K562 (cell line): Measurements from ENCODE around the gene NADK. TPM values are rescaled to one million over a fixed set of nuclear protein-coding genes. Genes with fewer than 3 reads are reported as not detected.

Experiments used
- ARID1B ChIP-seq: fragments of 450-650 bp; IDR thresholded peaks from 2 replicates; pipeline ENCODE4 v1.6.1; 2016; ENCODE audit warnings: antibody characterized with exemption, mild to moderate bottlenecking, inconsistent platforms
- DNMT1 ChIP-seq: fragments of 450-650 bp; IDR thresholded peaks from 2 replicates; pipeline ENCODE4 v1.6.1; 2016; ENCODE audit warnings: antibody characterized with exemption, mild to moderate bottlenecking
- FOXJ3 ChIP-seq: sonication (generic); formaldehyde crosslinking; IDR thresholded peaks from 2 replicates; pipeline ENCODE4 v1.4.0; 2020; ENCODE audit warnings: mild to moderate bottlenecking, missing genetic modification reagents
- GTF2E2 ChIP-seq: fragments of 200-800 bp; sonication (Bioruptor generic); IDR thresholded peaks from 2 replicates; pipeline ENCODE4 v1.6.1; 2016; ENCODE audit warnings: missing genetic modification characterization, missing compliant biosample characterization
- NFIC ChIP-seq: fragments of 450-650 bp; IDR thresholded peaks from 2 replicates; pipeline ENCODE4 v1.6.1; 2017; ENCODE audit warnings: mild to moderate bottlenecking, inconsistent platforms
- NFIX ChIP-seq: fragments of 250-450 bp; sonication (Bioruptor Pico); IDR thresholded peaks from 2 replicates; pipeline ENCODE4 v1.4.0; 2020; ENCODE audit warnings: low read depth, mild to moderate bottlenecking, moderate library complexity
- RAD21 ChIP-seq, 2 experiments: fragments of 250-450 bp in 1 of 2; fragments of 450-650 bp in 1 of 2; sonication (Bioruptor Pico) in 1 of 2; formaldehyde crosslinking in 1 of 2; IDR thresholded peaks in 1 of 2; conservative IDR thresholded peaks in 1 of 2; 2 replicates each; pipeline versions ENCODE4 v1.4.0 to v1.8.0; 2020 to 2022; ENCODE audit warnings: mild to moderate bottlenecking in 2 of 2, moderate library complexity in 1 of 2
- TARDBP ChIP-seq: fragments of 450-650 bp; IDR thresholded peaks from 2 replicates; pipeline ENCODE4 v1.6.1; 2016
- TCF7 ChIP-seq: sonication (generic); IDR thresholded peaks from 2 replicates; pipeline ENCODE4 v1.6.1; 2016; ENCODE audit warnings: antibody characterized with exemption, borderline replicate concordance
- THRAP3 ChIP-seq: fragments of 450-650 bp; IDR thresholded peaks from 2 replicates; pipeline ENCODE4 v1.6.1; 2016; ENCODE audit warnings: mild to moderate bottlenecking, inconsistent platforms, borderline replicate concordance
- ZNF347 ChIP-seq: fragments of 450-650 bp; formaldehyde crosslinking; IDR thresholded peaks from 2 replicates; pipeline ENCODE4 v1.4.0; 2020; ENCODE audit warnings: low read depth, mild to moderate bottlenecking, moderate library complexity
- ZNF707 ChIP-seq: fragments of 250-450 bp; sonication (Bioruptor Pico); conservative IDR thresholded peaks from 2 replicates; pipeline ENCODE4 v1.8.0; 2022; ENCODE audit warnings: inconsistent platforms, mild to moderate bottlenecking, moderate library complexity
- ZNF764 ChIP-seq: fragments of 250-450 bp; sonication (Bioruptor Pico); IDR thresholded peaks from 2 replicates; pipeline ENCODE4 v1.4.0; 2020; ENCODE audit warnings: low read depth, mild to moderate bottlenecking, moderate library complexity
- ZSCAN32 ChIP-seq: fragments of 450-650 bp; formaldehyde crosslinking; IDR thresholded peaks from 2 replicates; pipeline ENCODE4 v1.4.0; 2020; ENCODE audit warnings: mild to moderate bottlenecking, moderate library complexity
- polyA plus RNA-seq, 8 experiments: library from polyadenylated mRNA; depleted of rRNA in 4 of 8; stranded (reverse) in 5 of 8; unstranded in 3 of 8; fragments of >200 nt; fragmentation: Nextera tagmentation in 2 of 8; fragmentation: Illumina TruSeq in 1 of 8; extraction: Ambion mirVana in 2 of 8; extraction: Trizol in 1 of 8; gene quantifications; 2 replicates each; pipeline versions ENCODE4 v1.2.1 to v1.2.3, GENCODE V29; 2011 to 2014; ENCODE audit warnings: inconsistent platforms in 1 of 8, missing spikeins in 1 of 8
- total RNA-seq, 7 experiments: library from RNA; depleted of rRNA in 6 of 7; stranded (reverse); fragments of >200 nt in 6 of 7; fragmentation: Illumina TruSeq in 2 of 7; extraction: Trizol in 2 of 7; gene quantifications; 2 replicates each; pipeline versions ENCODE4 v1.2.1 to v1.2.3, GENCODE V29; 2011 to 2021; ENCODE audit warnings: low replicate concordance in 1 of 7
- TF ChIP-seq, protein P1 (sequence below): fragments of 450-650 bp; IDR thresholded peaks from 2 replicates; pipeline ENCODE4 v1.6.1; 2016; ENCODE audit warnings: missing biosample characterization, missing genetic modification characterization
- TF ChIP-seq, protein P2 (sequence below): sonication (generic); formaldehyde crosslinking; IDR thresholded peaks from 2 replicates; pipeline ENCODE4 v1.8.1; 2023; ENCODE audit warnings: mild to moderate bottlenecking, missing genetic modification reagents, moderate library complexity
- TF ChIP-seq, protein P3 (sequence below): sonication (generic); formaldehyde crosslinking; IDR thresholded peaks from 2 replicates; pipeline ENCODE4 v1.8.1; 2023; ENCODE audit warnings: mild to moderate bottlenecking, missing genetic modification reagents
- TF ChIP-seq, protein P4 (sequence below): fragments of 250-450 bp; sonication (Bioruptor Pico); IDR thresholded peaks from 2 replicates; pipeline ENCODE4 v1.4.0; 2020; ENCODE audit warnings: borderline replicate concordance
- TF ChIP-seq, protein P5 (sequence below): fragments of 450-650 bp; conservative IDR thresholded peaks from 2 replicates; pipeline ENCODE4 v1.6.1; 2016; ENCODE audit warnings: missing genetic modification characterization, low read depth, mild to moderate bottlenecking, control low read depth, missing compliant biosample characterization
- TF ChIP-seq, protein P6 (sequence below), 2 experiments: fragments of 450-650 bp; IDR thresholded peaks; 2 replicates each; pipeline ENCODE4 v1.6.1; 2016

The NADK gene
- total and polyA plus RNA-seq, 9 of the 15 experiments (the other 6 are each of a cell fraction or from before 2014, with no cell fraction given): 1.5 to 135 (median 75.1) TPM

DNA sequence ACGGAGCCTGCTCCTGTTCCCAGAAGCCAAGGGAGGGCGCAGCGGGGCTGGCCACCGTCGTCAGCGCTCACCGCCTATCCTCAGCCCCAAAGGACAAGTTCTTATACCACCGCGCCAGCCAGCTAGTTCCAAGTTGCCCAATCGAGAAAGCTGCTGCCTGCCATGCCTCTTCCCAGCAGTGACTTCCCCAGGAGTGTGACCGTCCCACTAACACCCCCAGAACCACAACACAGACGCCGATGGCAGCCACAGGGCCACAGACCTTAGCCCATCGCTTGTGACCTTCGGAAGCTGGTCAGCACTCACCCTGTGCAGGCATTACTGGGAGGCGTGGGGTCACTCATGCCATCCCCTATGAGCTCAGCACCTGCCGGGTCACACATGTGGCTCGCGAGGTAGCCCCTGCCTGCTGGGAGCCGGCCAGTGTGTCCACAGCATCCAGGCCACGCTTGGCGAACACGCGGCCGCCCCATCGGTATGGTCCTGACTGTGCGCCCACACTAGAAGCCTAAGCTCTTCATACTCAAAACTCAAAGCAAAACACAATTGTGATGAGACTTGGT, 20.1 kb downstream of the NADK start (continued):
- TF ChIP-seq ZSCAN32 (no peak), ZNF347 (CRISPR knock-in tag) (no peak), TCF7 (no peak), RAD21 (CRISPR knock-in tag; conservative IDR thresholded peaks at IDR 0.05 in 1 of 2, IDR thresholded peaks at IDR 0.05 in 1 of 2) (no peak), GTF2E2 (tag) (no peak), ZNF707 (no peak), TARDBP (no peak), ZNF764 (no peak), NFIC (no peak), THRAP3 (peak; percentile 68; the same call in 1 of the 2 replicates), ARID1B (no peak), NFIX (CRISPR knock-in tag) (no peak), FOXJ3 (no peak), DNMT1 (no peak)
- TF ChIP-seq, protein P1, sequence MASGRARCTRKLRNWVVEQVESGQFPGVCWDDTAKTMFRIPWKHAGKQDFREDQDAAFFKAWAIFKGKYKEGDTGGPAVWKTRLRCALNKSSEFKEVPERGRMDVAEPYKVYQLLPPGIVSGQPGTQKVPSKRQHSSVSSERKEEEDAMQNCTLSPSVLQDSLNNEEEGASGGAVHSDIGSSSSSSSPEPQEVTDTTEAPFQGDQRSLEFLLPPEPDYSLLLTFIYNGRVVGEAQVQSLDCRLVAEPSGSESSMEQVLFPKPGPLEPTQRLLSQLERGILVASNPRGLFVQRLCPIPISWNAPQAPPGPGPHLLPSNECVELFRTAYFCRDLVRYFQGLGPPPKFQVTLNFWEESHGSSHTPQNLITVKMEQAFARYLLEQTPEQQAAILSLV (tag): no peak
- TF ChIP-seq, protein P2, sequence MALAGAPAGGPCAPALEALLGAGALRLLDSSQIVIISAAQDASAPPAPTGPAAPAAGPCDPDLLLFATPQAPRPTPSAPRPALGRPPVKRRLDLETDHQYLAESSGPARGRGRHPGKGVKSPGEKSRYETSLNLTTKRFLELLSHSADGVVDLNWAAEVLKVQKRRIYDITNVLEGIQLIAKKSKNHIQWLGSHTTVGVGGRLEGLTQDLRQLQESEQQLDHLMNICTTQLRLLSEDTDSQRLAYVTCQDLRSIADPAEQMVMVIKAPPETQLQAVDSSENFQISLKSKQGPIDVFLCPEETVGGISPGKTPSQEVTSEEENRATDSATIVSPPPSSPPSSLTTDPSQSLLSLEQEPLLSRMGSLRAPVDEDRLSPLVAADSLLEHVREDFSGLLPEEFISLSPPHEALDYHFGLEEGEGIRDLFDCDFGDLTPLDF (CRISPR knock-in tag): no peak
- TF ChIP-seq, protein P3, sequence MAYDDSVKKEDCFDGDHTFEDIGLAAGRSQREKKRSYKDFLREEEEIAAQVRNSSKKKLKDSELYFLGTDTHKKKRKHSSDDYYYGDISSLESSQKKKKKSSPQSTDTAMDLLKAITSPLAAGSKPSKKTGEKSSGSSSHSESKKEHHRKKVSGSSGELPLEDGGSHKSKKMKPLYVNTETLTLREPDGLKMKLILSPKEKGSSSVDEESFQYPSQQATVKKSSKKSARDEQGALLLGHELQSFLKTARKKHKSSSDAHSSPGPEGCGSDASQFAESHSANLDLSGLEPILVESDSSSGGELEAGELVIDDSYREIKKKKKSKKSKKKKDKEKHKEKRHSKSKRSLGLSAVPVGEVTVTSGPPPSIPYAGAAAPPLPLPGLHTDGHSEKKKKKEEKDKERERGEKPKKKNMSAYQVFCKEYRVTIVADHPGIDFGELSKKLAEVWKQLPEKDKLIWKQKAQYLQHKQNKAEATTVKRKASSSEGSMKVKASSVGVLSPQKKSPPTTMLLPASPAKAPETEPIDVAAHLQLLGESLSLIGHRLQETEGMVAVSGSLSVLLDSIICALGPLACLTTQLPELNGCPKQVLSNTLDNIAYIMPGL: peak; percentile 20; the same call in 1 of the 2 replicates
- TF ChIP-seq, protein P4, sequence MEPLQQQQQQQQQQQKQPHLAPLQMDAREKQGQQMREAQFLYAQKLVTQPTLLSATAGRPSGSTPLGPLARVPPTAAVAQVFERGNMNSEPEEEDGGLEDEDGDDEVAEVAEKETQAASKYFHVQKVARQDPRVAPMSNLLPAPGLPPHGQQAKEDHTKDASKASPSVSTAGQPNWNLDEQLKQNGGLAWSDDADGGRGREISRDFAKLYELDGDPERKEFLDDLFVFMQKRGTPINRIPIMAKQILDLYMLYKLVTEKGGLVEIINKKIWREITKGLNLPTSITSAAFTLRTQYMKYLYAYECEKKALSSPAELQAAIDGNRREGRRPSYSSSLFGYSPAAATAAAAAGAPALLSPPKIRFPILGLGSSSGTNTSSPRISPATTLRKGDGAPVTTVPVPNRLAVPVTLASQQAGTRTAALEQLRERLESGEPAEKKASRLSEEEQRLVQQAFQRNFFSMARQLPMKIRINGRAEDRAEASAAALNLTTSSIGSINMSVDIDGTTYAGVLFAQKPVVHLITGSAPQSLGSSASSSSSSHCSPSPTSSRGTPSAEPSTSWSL (CRISPR knock-in tag): no peak
- TF ChIP-seq, protein P5, sequence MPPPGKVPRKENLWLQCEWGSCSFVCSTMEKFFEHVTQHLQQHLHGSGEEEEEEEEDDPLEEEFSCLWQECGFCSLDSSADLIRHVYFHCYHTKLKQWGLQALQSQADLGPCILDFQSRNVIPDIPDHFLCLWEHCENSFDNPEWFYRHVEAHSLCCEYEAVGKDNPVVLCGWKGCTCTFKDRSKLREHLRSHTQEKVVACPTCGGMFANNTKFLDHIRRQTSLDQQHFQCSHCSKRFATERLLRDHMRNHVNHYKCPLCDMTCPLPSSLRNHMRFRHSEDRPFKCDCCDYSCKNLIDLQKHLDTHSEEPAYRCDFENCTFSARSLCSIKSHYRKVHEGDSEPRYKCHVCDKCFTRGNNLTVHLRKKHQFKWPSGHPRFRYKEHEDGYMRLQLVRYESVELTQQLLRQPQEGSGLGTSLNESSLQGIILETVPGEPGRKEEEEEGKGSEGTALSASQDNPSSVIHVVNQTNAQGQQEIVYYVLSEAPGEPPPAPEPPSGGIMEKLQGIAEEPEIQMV (tag): 0 out of 2 replicates have a peak, but pooled peaks have one; percentile 19
- TF ChIP-seq, protein P6, sequence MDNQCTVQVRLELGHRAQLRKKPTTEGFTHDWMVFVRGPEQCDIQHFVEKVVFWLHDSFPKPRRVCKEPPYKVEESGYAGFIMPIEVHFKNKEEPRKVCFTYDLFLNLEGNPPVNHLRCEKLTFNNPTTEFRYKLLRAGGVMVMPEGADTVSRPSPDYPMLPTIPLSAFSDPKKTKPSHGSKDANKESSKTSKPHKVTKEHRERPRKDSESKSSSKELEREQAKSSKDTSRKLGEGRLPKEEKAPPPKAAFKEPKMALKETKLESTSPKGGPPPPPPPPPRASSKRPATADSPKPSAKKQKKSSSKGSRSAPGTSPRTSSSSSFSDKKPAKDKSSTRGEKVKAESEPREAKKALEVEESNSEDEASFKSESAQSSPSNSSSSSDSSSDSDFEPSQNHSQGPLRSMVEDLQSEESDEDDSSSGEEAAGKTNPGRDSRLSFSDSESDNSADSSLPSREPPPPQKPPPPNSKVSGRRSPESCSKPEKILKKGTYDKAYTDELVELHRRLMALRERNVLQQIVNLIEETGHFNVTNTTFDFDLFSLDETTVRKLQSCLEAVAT (IDR thresholded peaks at IDR 0.05): 0 out of 4 replicates have a peak, but pooled peaks of 1 of the 2 experiments have one; percentile 35
